ENCODE data around the gene SMG1.
"Not testable (repeated sequence)": the region's sequence is repeated elsewhere in the genome, so short reads cannot be mapped to it uniquely, and the experiment has no call there.

Gene SMG1

GRCh38 chr16:18757960-18758660 is 168.1 kb downstream of the SMG1 start:
- not testable (repeated sequence) for DNase-seq

- DNase-seq = not testable (repeated sequence)
Measured at GRCh38 chr16:18756639-18757038, 169.6 kb downstream of the SMG1 start.

Data from activated naive CD4-positive, alpha-beta T cell (primary cell).